GM10248 (cell line): ENCODE data around the gene DNAJA3.

Experiments
- CTCF ChIA-PET: fragments of 300-600 bp; sonication (Branson Sonifier 250); formaldehyde crosslinking; extraction: SDS; loops from one replicate; lab custom pipeline; 2021; ENCODE audit warnings: antibody characterized with exemption; lab: Yijun Ruan, JAX
- POLR2A ChIA-PET: fragments of 350-650 bp; sonication (Branson Sonifier 250); formaldehyde crosslinking; extraction: SDS; loops from one replicate; lab custom pipeline; 2020; ENCODE audit warnings: antibody characterized with exemption; lab: Yijun Ruan, JAX
- DNase-seq: peaks from one replicate; pipeline ENCODE4 v3.0.0; 2012; ENCODE audit errors: extremely low spot score
- CTCF ChIP-seq: IDR thresholded peaks from 2 replicates; pipeline ENCODE4 v1.5.1; 2012; ENCODE audit warnings: mild to moderate bottlenecking, low read depth; ENCODE audit errors: extremely low read depth, missing control alignments, control extremely low read depth

The DNAJA3 gene

DNA sequence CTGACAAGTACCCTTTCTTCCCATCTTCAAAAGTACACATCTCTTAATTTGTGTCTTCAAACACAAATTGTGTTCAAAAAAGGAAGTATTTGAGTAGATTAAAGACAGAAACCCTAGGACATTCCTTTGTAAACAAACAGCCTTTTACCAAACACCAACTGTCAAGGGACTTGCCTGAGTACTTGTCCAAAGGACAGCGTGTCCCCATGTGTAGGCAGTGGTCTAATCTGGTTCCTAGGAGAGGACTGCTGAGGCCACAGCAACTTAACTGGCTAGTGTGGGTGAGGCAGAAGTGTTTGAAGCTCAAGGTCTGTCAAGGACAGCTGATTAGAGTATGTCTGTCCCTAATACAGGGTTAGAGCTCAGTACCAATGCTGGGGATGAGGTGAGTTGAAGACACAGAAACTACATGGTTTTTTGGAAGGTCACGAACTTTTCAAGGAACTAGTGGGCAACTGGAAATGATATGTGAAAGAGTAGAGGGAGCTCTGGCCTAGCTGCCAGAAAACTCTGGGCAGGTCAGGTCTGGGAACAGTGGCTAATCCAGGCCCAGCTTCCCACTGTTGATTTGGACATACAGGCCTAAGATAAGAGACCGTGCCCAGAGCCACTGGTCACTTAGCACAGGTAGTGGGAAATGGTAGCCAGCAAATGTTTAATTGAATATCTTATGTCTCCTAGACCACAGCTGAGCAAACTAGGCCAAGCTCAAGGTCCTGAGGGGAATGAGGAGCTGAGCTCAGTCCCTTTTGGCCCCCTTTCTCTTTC lies 60.6 kb downstream of the DNAJA3 start:
- TF ChIP-seq CTCF, result no peak
- ChIA-PET CTCF (interaction anchor here (0.7 to 2.7 kb wide), 5 partner anchors 10 to 233 kb away, joined by 3 to 19 read pairs (median 4); partner anchors contain the start of gene HMOX2), POLR2A (no interaction called here)
- no peak for DNase-seq

DNA sequence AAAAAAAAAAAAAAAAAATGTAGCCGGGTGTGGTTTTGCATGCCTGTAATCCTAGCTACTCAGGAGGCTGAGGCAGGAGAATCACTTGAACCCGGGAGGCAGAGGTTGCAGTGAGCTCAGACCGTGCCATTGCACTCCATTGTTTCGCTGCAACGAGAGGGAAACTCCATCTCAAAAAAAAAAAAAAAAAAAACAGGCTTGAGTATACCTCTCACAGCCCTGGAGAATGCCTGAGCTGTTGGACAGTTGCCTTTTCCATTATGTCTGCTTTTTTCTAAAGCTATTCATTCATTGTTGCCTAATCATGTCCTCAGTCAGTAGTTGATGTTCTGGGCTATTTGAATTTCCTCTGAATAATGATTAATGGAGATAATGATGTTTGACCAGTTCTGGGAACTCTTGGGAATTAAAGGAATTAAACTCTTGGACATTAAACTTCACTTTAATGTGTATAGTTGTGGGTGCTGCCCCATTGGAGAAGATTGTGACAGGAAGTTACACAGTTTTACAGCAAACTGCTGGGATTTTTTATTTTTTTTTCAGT lies 62.4 kb downstream of the DNAJA3 start:
- no peak for DNase-seq
- no peak for TF ChIP-seq CTCF
- CTCF ChIA-PET, result interaction anchor here (2.0 to 2.7 kb wide), 2 partner anchors 12 to 19 kb away, joined by 6 to 19 read pairs; partner anchors contain the start of gene HMOX2
- POLR2A ChIA-PET, result interaction anchor here (0.6 to 0.7 kb wide), 2 partner anchors 13 to 898 kb away, joined by 4 to 6 read pairs; partner anchors contain the start of gene NMRAL1

GRCh38 chr16:4488499-4488967 lies 62.9 kb downstream of the DNAJA3 start:
- CTCF ChIA-PET, result interaction anchor here (0.9 to 2.0 kb wide), 3 partner anchors 10 to 17 kb away, joined by 3 to 6 read pairs (median 3); partner anchors contain the start of gene HMOX2
- TF ChIP-seq CTCF, result no peak
- POLR2A ChIA-PET, result no interaction called here
- no peak for DNase-seq

- ChIA-PET CTCF (interaction anchor here (0.9 to 2.0 kb wide), 4 partner anchors 10 to 60 kb away, joined by 3 to 6 read pairs (median 3); partner anchors contain the start of gene HMOX2), POLR2A (no interaction called here)
- no peak for TF ChIP-seq CTCF
- DNase-seq, result no peak
Measured at GRCh38 chr16:4489030-4489429, 63.4 kb downstream of the DNAJA3 start.

GRCh38 chr16:4491898-4492297 lies 66.2 kb downstream of the DNAJA3 start:
- DNase-seq, result no peak
- ChIA-PET CTCF (interaction anchor here (0.6 to 2.3 kb wide), 6 partner anchors 14 to 132 kb away, joined by 3 to 6 read pairs (median 4); partner anchors contain the start of genes HMOX2 and MGRN1), POLR2A (no interaction called here)
- no peak for TF ChIP-seq CTCF

- POLR2A ChIA-PET, result no interaction called here
- DNase-seq, result no peak
- CTCF ChIA-PET, result interaction anchor here (1.4 to 1.9 kb wide), 2 partner anchors 10 to 13 kb away, joined by 6 to 7 read pairs; no protein-coding TSS in a partner anchor
- no peak for TF ChIP-seq CTCF
Measured at GRCh38 chr16:4494746-4495490, 69.2 kb downstream of the DNAJA3 start.
